Esophagus muscularis mucosa (tissue), 4 donors: Measurements from ENCODE around the gene SOWAHC. TPM values are rescaled to one million over a fixed set of nuclear protein-coding genes. Genes with fewer than 3 reads are reported as not detected.
"Not testable (repeated sequence)": the region's sequence is repeated elsewhere in the genome, so short reads cannot be mapped to it uniquely, and the experiment has no call there.

Experiments used
- DNase-seq: peaks from one replicate; pipeline ENCODE4 v3.0.0-alpha.2; 2017; ENCODE audit errors: extremely low spot score
- H3K27ac ChIP-seq, 4 donors: fragments of 200-600 bp; sonication (generic); replicated peaks in 1 of 4; 1 replicate in 3 of 4; 2 replicates in 1 of 4; pipeline ENCODE4 v1.5.1; 2016 to 2019; ENCODE audit warnings: mild to moderate bottlenecking in 1 of 4
- H3K27me3 ChIP-seq, 4 donors: fragments of 200-600 bp; sonication (generic); one replicate each; pipeline versions ENCODE4 v1.5.1 to v1.6.0; 2016 to 2019
- H3K36me3 ChIP-seq, 4 donors: fragments of 200-600 bp; sonication (generic); one replicate each; pipeline ENCODE4 v1.5.1; 2016 to 2019
- H3K4me1 ChIP-seq, 4 donors: fragments of 200-600 bp; sonication (generic); one replicate each; pipeline ENCODE4 v1.5.1; 2016 to 2019
- H3K4me3 ChIP-seq, 4 donors: fragments of 200-600 bp; sonication (generic); 1 replicate in 2 of 4; 2 replicates in 2 of 4; pipeline ENCODE4 v1.5.1; 2016 to 2019; ENCODE audit warnings: mild to moderate bottlenecking in 4 of 4, moderate library complexity in 1 of 4
- H3K9me3 ChIP-seq, 4 donors: fragments of 200-600 bp; sonication (generic); 1 replicate in 3 of 4; 2 replicates in 1 of 4; pipeline ENCODE4 v1.5.1; 2016 to 2019
- EP300 ChIP-seq: sonication (generic); formaldehyde crosslinking; IDR thresholded peaks from one replicate; pipeline ENCODE4 v1.6.1; 2017; ENCODE audit warnings: antibody characterized with exemption
- POLR2A ChIP-seq: fragments of 450-650 bp; IDR thresholded peaks from one replicate; pipeline ENCODE4 v1.6.1; 2017; ENCODE audit warnings: antibody characterized with exemption, moderate library complexity, mild to moderate bottlenecking, low read depth
- POLR2AphosphoS5 ChIP-seq, 2 donors: sonication (generic); formaldehyde crosslinking; IDR thresholded peaks; one replicate each; pipeline ENCODE4 v1.6.1; 2017; ENCODE audit warnings: antibody characterized with exemption in 2 of 2
- WGBS: methylation state at CpG from one replicate; pipeline ENCODE4 v1.1.5; 2018; 5-methylcytosine and 5-hydroxymethylcytosine counted together
- intact Hi-C: fragments of 100-400 bp; cut with DNase I; formaldehyde crosslinking; loops from one replicate; pipeline ENCODE4 v1.15.1; 2023
- total RNA-seq, 4 donors: library from RNA; depleted of rRNA; stranded (reverse); fragments of >200 nt; gene quantifications; one replicate each; pipeline versions ENCODE4 v1.1.0 to v1.2.1, GENCODE V29; 2016
- TF ChIP-seq, protein P1 (sequence below), 3 experiments: fragments of 200-600 bp in 2 of 3; fragments of 450-650 bp in 1 of 3; sonication (generic) in 2 of 3; IDR thresholded peaks; one replicate each; pipeline ENCODE4 v1.5.1; 2017 to 2019; ENCODE audit warnings: antibody characterized with exemption in 3 of 3, mild to moderate bottlenecking in 2 of 3, moderate library complexity in 1 of 3

SOWAHC gene
- total RNA-seq, 4 donors from 2014 or later = 24.1 to 56.8 (median 43.3) TPM

DNA sequence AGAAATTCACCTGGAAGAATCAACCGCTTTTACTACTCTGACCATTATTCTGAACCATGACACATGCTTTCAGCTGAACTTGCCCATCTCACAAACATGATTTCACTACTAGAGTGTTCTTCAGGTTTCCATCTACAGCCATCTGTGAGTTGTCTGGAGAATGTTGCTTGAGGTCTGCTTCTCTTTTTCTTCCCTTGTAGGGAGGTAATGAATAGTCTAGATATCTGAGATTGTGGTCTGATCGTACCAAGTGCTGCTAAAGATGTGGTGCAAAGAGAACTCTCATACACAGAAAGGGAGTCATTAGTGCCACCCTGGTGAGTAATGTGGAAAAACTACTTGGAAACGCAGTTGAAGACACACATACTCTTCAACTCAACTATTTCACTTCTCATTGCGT lies 10.2 kb downstream of the SOWAHC start:
- Histone ChIP-seq H3K36me3 (no peaks in the 10 kb centered on the region), H3K27ac (no peak overlapping the region), H3K4me3 (no peak overlapping the region), H3K4me1 (peaks cover 0 to 11% (median 7%) of the 10 kb centered on the region in 4 donors), H3K27me3 (no peaks in the 10 kb centered on the region), H3K9me3 (no peaks in the 10 kb centered on the region)
- intact Hi-C loops = no loop called here
- WGBS = 87% methylated on average over 4 of the region's 4 CpGs
- no peak for DNase-seq
- TF ChIP-seq POLR2A = no peak
- TF ChIP-seq, protein P1, sequence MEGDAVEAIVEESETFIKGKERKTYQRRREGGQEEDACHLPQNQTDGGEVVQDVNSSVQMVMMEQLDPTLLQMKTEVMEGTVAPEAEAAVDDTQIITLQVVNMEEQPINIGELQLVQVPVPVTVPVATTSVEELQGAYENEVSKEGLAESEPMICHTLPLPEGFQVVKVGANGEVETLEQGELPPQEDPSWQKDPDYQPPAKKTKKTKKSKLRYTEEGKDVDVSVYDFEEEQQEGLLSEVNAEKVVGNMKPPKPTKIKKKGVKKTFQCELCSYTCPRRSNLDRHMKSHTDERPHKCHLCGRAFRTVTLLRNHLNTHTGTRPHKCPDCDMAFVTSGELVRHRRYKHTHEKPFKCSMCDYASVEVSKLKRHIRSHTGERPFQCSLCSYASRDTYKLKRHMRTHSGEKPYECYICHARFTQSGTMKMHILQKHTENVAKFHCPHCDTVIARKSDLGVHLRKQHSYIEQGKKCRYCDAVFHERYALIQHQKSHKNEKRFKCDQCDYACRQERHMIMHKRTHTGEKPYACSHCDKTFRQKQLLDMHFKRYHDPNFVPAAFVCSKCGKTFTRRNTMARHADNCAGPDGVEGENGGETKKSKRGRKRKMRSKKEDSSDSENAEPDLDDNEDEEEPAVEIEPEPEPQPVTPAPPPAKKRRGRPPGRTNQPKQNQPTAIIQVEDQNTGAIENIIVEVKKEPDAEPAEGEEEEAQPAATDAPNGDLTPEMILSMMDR (IDR thresholded peaks at IDR 0.05) = no peak
- no peak for TF ChIP-seq EP300
- no peak for TF ChIP-seq POLR2AphosphoS5 (IDR thresholded peaks at IDR 0.05)

DNA sequence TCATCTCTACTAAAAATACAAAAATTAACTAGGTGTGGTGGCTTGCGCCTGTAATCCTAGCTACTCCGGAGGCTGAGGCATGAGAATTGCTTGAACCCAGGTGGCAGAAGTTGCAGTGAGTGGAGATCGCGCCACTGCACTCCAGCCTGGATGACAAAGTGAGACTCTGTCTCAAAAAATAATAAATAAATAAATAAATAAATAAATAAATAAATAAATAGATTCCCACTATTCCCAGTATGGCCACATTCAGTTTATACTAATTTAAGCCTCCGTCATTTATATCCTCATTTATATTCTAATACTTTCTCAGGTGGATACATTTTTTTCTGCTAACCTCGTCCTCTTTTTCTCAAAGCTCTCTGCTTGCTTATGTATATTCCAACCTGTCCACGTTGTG lies 14.2 kb downstream of the SOWAHC start:
- H3K4me3 ChIP-seq, H3K27me3 ChIP-seq, DNase-seq, H3K9me3 ChIP-seq, H3K36me3 ChIP-seq, intact Hi-C loops: not testable (repeated sequence)
- Histone ChIP-seq H3K4me1 (peaks cover 0 to 15% (median 7%) of the 10 kb centered on the region in 4 donors), H3K27ac (peak overlapping the region; percentile 6 to 63 (median 28))
- 65% methylated on average over 7 of the region's 7 CpGs for WGBS

DNA sequence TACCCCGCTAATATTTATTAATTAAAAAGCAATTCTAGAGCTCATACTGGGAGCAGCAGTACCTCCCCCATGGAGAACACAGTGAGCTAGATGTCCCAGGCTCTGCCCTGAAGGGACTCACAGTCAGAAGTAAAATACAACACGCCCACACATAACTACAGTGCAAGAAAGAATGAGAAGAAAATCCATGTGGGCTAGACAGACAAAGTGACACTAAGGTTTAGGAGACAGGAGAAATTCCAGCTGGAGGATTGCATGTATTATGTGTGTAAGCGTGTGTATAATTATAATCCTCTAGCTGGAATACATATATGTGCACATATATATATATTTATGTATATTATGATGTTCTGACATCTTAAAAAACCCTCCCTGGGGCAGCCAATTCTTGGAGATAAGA lies 15.7 kb downstream of the SOWAHC start:
- Histone ChIP-seq H3K4me3 (no peak overlapping the region), H3K27ac (no peak overlapping the region), H3K36me3 (no peaks in the 10 kb centered on the region), H3K27me3 (no peaks in the 10 kb centered on the region), H3K4me1 (peaks cover 0 to 15% (median 7%) of the 10 kb centered on the region in 4 donors), H3K9me3 (no peaks in the 10 kb centered on the region)
- TF ChIP-seq, protein P1 (IDR thresholded peaks at IDR 0.05) = no peak
- TF ChIP-seq POLR2A = no peak
- TF ChIP-seq EP300 = no peak
- TF ChIP-seq POLR2AphosphoS5 (IDR thresholded peaks at IDR 0.05) = no peak
- DNase-seq = no peak
- WGBS = 81% methylated on average over 3 of the region's 3 CpGs
- intact Hi-C loops = no loop called here

DNA sequence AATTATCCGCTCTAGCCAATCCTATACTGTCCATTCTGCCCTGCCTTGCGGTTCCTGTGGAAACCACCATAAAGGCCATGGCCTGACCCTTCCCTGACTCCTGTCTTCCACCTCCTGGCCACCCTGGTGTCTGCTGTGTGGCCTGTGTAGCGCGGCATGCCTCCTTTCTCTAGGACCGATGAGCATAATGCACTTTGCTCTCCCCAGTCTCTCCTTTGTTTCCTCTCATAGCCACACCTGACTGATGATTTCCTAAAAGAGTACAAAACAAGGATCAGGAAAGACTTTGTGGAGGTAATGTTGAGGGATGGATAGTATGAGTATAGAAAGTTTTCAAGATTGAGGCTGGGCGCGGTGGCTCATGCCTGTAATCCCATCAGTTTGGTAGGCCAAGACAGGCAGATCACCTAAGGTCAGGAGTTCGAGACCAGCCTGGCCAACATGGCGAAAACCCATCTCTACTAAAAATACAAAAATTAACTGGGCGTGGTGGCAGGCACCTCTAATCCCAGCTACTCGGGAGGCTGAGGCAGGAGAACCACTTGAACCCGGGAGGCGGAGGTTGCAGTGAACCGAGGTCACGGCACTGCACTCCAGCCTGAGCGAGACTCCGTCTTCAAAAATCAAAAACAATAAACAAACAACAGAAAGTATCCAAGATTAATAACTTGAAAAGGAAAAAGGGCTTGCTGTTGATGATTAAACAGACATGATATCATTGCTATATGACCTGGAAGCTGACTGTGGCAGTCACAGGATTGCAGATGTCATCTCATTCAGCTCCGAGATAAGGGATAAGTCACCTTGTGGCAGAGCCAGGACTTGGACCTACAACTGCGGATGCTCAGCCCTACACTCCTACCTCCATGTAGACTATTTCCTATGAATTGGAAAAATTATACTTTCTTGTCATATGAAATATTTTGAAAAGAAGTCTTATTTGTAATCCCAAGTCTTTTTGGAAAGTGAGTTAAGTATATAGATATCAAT lies 16.6 kb downstream of the SOWAHC start:
- H3K36me3 ChIP-seq = no peaks in the 10 kb centered on the region
- intact Hi-C loops = no loop called here
- no peak for DNase-seq
- H3K4me1 ChIP-seq = peaks cover 0 to 15% (median 7%) of the 10 kb centered on the region in 4 donors
- no peak overlapping the region for H3K4me3 ChIP-seq
- H3K27me3 ChIP-seq = no peaks in the 10 kb centered on the region
- H3K27ac ChIP-seq = no peak overlapping the region
- TF ChIP-seq POLR2AphosphoS5 (IDR thresholded peaks at IDR 0.05) (no peak), POLR2A (no peak), EP300 (no peak)
- TF ChIP-seq, protein P1 (IDR thresholded peaks at IDR 0.05) = no peak
- 91% methylated on average over 19 of the region's 19 CpGs for WGBS
- H3K9me3 ChIP-seq = no peaks in the 10 kb centered on the region

DNA sequence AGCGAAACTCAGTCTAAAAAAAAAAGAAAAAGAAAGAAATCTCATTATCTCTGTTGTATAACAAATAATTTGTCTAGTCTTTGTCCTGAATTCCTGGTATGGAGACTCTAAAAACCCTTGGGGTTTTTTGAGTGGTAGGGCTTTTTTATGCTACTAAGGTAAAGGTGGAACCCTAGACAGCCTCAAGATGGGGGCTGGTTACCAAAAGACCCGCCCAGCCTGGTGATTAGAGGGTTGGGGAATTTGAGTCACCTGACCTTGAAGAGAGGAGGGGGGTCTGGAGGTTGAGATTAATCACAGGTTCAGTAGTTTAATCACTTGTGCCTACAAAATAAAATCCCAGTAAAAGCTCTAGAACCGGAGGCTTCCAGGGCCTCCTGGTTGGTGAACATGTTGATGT lies 17.6 kb downstream of the SOWAHC start:
- no peaks in the 10 kb centered on the region for H3K36me3 ChIP-seq
- TF ChIP-seq POLR2A = no peak
- TF ChIP-seq, protein P1 (IDR thresholded peaks at IDR 0.05) = no peak
- no peak for TF ChIP-seq EP300
- TF ChIP-seq POLR2AphosphoS5 (IDR thresholded peaks at IDR 0.05) = no peak
- peaks cover 0 to 15% (median 7%) of the 10 kb centered on the region in 4 donors for H3K4me1 ChIP-seq
- DNase-seq = no peak
- no peak overlapping the region for H3K4me3 ChIP-seq
- WGBS = 88% methylated on average over 3 of the region's 3 CpGs
- intact Hi-C loops = no loop called here
- no peaks in the 10 kb centered on the region for H3K27me3 ChIP-seq
- no peak overlapping the region for H3K27ac ChIP-seq
- no peaks in the 10 kb centered on the region for H3K9me3 ChIP-seq
